ENCODE results near the gene ZNF426. TPM values are rescaled to one million over a fixed set of nuclear protein-coding genes. Genes with fewer than 3 reads are reported as not detected.
"Not testable (repeated sequence)": the region's sequence is repeated elsewhere in the genome, so short reads cannot be mapped to it uniquely, and the experiment has no call there.

ZNF426 gene
- 31.1 TPM for total RNA-seq (ENCODE audit: unreplicated experiment)
- long read RNA-seq, full-length matches to known transcripts: 6 of 18 reads
- long read RNA-seq, partial matches to known transcripts: 7 of 18 reads
- long read RNA-seq, other reads (novel, unspliced or antisense): 5 of 18 reads

GRCh38 chr19:9538183-9539058 lies at the start of gene ZNF426:
TSS of gene ZNF426 (minus strand) at chr19:9538645. CDS start at chr19:9536232, 2,413 bp downstream.
- DNase-seq (ENCODE audit: low spot score): peak; percentile 86
- Mint-ChIP-seq H3K27ac (ENCODE audit: unreplicated experiment) (peak within 1 kb of the TSS; percentile 100), H3K27me3 (ENCODE audit: unreplicated experiment) (peaks cover 20% of the 10 kb centered on the region), H3K9me3 (ENCODE audit: unreplicated experiment) (peaks cover 37% of the 10 kb centered on the region), H3K4me1 (ENCODE audit: unreplicated experiment) (peaks cover 20% of the 10 kb centered on the region), H3K4me3 (ENCODE audit: unreplicated experiment) (peak within 1 kb of the TSS; percentile 99), H3K36me3 (ENCODE audit: low read depth, unreplicated experiment) (peaks cover 51% of the 10 kb centered on the region)
- no peak for TF ChIP-seq CTCF (IDR thresholded peaks at IDR 0.05; ENCODE audit: unreplicated experiment)

- Mint-ChIP-seq H3K27ac (ENCODE audit: unreplicated experiment) (no peak overlapping the region), H3K36me3 (ENCODE audit: low read depth, unreplicated experiment) (peaks cover 5% of the 10 kb centered on the region), H3K4me3 (ENCODE audit: unreplicated experiment) (no peak overlapping the region), H3K27me3 (ENCODE audit: unreplicated experiment) (peaks cover 2% of the 10 kb centered on the region), H3K4me1 (ENCODE audit: unreplicated experiment) (peaks cover 6% of the 10 kb centered on the region), H3K9me3 (ENCODE audit: unreplicated experiment) (no peaks in the 10 kb centered on the region)
- peak; percentile 75 for DNase-seq (ENCODE audit: low spot score)
- peak; percentile 63 for TF ChIP-seq CTCF (IDR thresholded peaks at IDR 0.05; ENCODE audit: unreplicated experiment)
Observed at GRCh38 chr19:9586764-9587163, 48.3 kb upstream of the ZNF426 start.

GRCh38 chr19:9584073-9584833 lies 45.8 kb upstream of the ZNF426 start, which contains the start of gene ZNF121:
TSS of gene ZNF121 (minus strand) at chr19:9584504. CDS start at chr19:9568097, 16,407 bp downstream.
- peak; percentile 84 for DNase-seq (ENCODE audit: low spot score)
- Mint-ChIP-seq H3K27me3 (ENCODE audit: unreplicated experiment) (peaks cover 2% of the 10 kb centered on the region), H3K4me1 (ENCODE audit: unreplicated experiment) (peaks cover 13% of the 10 kb centered on the region), H3K9me3 (ENCODE audit: unreplicated experiment) (no peaks in the 10 kb centered on the region), H3K36me3 (ENCODE audit: low read depth, unreplicated experiment) (peaks cover 15% of the 10 kb centered on the region), H3K4me3 (ENCODE audit: unreplicated experiment) (peak within 1 kb of the TSS; percentile 95), H3K27ac (ENCODE audit: unreplicated experiment) (peak within 1 kb of the TSS; percentile 98)
- TF ChIP-seq CTCF (IDR thresholded peaks at IDR 0.05; ENCODE audit: unreplicated experiment): no peak

- H3K36me3 Mint-ChIP-seq (ENCODE audit: low read depth, unreplicated experiment): peaks cover 24% of the 10 kb centered on the region
- DNase-seq (ENCODE audit: low spot score); H3K27me3 Mint-ChIP-seq (ENCODE audit: unreplicated experiment); H3K9me3 Mint-ChIP-seq (ENCODE audit: unreplicated experiment): not testable (repeated sequence)
- H3K4me1 Mint-ChIP-seq (ENCODE audit: unreplicated experiment): peaks cover 13% of the 10 kb centered on the region
- H3K27ac Mint-ChIP-seq (ENCODE audit: unreplicated experiment): peak overlapping the region; percentile 93
- peak overlapping the region; percentile 92 for H3K4me3 Mint-ChIP-seq (ENCODE audit: unreplicated experiment)
Observed at GRCh38 chr19:9582081-9582725, 43.8 kb upstream of the ZNF426 start.

- H3K9me3 Mint-ChIP-seq (ENCODE audit: unreplicated experiment): no peaks in the 10 kb centered on the region
- peaks cover 4% of the 10 kb centered on the region for H3K27me3 Mint-ChIP-seq (ENCODE audit: unreplicated experiment)
- peaks cover 13% of the 10 kb centered on the region for H3K4me1 Mint-ChIP-seq (ENCODE audit: unreplicated experiment)
- no peak for TF ChIP-seq CTCF (IDR thresholded peaks at IDR 0.05; ENCODE audit: unreplicated experiment)
- H3K36me3 Mint-ChIP-seq (ENCODE audit: low read depth, unreplicated experiment): peaks cover 28% of the 10 kb centered on the region
- DNase-seq (ENCODE audit: low spot score): no peak
- H3K4me3 Mint-ChIP-seq (ENCODE audit: unreplicated experiment): no peak overlapping the region
- no peak overlapping the region for H3K27ac Mint-ChIP-seq (ENCODE audit: unreplicated experiment)
Observed at GRCh38 chr19:9580728-9581127, 42.3 kb upstream of the ZNF426 start.
